GM11168 (cell line): ENCODE data around the gene DLEU7.

Experiments
- in situ Hi-C: fragments of 300-500 bp; cut with MboI; formaldehyde crosslinking; loops from one replicate; pipeline ENCODE4 v1.12.0; 2022; ENCODE audit warnings: low sequenced_read_pairs; ENCODE audit not compliant: unreplicated experiment

The DLEU7 gene

DNA sequence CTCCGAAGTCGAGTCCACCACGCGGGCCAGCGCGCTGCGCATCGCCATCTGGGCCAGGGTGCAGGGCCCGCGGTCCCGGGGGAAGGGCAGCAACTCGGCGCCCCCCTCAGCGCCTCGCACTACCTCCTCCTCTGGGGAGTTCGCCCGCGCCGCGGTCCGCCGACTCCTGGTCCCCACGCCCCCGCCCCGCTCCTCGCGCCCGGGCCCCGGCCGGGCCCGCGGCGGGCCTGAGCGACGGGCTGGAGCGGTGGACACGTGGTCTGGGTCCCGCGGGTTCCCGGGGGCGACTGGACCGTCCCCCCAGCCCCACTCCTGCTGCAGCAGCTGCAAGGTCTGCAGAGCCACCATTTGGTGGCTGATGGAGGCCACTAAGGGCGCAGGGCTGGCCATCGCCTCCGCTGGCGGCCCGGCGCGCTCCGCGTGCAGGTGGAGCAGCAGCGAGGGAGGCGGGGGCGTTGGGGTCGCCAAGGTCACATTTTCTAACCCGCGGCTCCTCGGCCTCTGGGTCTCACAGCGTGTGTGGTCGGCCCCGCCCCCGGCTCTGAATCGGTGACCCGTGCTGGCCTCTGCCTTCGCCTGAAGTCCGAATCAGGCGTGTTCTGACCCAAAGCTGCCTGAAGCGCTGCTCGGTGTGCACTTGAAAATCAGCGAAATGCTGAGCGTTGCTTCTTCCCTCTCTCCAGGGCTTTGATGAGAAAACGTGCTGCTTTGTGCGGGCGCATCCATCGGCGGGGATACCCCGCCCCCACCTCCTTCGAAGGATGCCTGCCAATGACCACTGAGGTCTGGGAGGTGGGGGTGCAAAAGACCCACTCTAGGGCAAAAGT is at the start of gene DLEU7:
Gene DLEU7 (minus strand): TSS at position 436 of the 827 bp plus-strand sequence. CDS start 46 bp downstream, at position 390.
- in situ Hi-C loops = no loop called here

- in situ Hi-C loops = no loop called here
Observed at GRCh38 chr13:50892210-50892944, 48.9 kb upstream of the DLEU7 start.

DNA sequence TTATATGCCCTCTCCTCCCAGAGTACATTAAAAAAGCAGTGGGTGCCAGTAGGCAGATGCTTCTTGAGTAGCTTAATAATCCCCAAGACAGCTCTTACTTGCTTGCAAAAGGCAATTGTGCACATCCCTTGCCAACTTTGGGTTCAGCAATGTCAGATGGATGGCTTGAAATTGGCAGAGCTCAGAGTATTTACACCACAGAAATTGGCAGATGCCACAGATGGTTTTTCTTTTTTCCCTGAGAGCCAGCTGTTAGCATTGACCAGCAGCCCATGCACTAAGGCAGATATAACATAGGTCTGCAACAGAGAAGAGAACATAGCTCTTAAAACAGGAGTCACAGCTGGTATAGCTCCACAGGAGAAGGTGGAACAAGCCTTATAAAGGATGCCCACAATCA is 47.7 kb upstream of the DLEU7 start:
- in situ Hi-C loops = no loop called here

- in situ Hi-C loops = no loop called here
Observed at GRCh38 chr13:50889317-50889716, 45.8 kb upstream of the DLEU7 start.

DNA sequence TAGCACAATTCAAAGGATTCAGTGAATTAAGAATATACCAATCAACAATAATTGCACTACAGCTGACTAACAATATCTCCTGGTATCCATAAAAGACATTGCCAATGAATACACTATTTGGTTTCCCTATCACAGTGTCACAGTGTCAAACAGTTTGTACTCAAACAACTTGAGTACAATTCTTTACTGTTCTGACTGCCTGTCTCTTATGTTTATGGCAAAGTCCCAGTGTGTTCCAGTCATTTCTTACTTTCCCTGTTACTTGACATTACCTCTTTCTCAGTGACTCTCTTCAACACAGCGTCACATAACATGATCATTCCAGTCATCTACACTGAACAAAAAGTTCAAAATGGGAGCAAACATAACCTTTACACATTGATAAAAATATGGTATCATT is 44.9 kb upstream of the DLEU7 start:
- in situ Hi-C loops = no loop called here

GRCh38 chr13:50887151-50887550 is 43.7 kb upstream of the DLEU7 start:
- in situ Hi-C loops = no loop called here

DNA sequence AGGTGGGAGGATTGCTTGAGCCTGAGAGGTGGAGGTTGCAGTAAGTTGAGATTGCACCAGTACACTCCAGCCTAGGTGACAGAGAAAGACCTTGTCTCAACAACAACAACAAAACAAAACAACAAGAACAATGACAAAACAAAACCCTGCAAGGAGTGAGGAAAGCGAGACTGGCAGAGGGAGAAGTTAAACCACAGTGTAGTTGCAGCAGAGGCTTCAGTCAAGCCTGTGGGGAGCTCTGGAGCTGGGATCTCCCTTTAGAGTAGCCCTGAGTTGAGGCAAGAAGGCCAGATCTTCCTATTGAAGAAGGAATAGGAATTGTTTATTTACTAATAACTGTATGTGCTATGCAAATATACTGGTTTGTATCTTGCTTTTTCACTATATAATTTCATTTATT is 40.8 kb upstream of the DLEU7 start:
- in situ Hi-C loops = no loop called here

DNA sequence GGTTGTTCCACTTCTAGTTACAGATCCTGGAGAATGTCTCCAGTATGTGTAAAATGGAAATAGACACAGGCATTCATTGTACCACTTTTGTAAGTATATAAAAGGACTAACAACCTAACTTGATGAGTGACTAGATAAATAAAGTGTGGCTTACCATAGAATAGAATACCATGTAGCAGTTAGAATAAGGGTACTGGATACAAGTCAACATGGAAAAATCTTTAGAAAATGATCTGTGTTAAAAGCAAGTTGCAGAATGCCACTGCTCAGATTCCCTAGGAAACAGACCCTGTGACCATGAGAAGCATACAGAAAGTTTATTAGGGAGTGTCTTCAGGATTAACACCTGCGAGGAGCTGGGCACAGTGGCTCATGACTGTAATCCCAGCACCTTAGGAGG is 40.2 kb upstream of the DLEU7 start:
- in situ Hi-C loops = no loop called here

DNA sequence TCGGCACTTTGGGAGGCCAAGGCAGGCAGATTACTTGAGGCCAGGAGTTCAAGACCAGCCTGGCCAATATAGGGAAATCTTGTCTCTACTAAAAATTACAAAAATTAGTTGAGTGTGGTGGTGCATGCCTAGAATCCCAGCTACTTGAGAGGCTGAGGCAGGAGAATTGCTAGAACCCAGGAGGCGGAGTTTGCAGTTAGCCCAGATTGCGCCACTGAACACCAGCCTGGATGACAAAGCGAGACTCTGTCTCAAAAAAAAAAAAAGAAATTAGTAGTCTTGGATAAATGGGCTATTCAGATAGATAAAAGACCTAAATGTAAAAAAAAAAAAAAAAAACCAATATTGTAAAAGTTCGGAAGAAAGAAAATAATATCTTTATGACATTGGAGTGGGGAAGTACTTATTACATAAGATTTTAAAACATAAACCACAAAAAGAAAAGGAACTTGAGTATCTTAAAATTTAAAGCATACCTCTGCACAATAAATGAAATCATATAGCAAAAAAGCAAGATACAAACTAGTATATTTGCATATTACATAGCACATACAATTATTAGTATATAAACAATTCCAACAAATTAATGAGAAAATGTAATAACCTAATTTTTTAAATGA is 39.4 kb upstream of the DLEU7 start:
- in situ Hi-C loops = no loop called here

GRCh38 chr13:50873991-50874390 is 30.5 kb upstream of the DLEU7 start:
- in situ Hi-C loops = no loop called here

GRCh38 chr13:50873467-50873866 is 30.0 kb upstream of the DLEU7 start:
- in situ Hi-C loops = no loop called here

DNA sequence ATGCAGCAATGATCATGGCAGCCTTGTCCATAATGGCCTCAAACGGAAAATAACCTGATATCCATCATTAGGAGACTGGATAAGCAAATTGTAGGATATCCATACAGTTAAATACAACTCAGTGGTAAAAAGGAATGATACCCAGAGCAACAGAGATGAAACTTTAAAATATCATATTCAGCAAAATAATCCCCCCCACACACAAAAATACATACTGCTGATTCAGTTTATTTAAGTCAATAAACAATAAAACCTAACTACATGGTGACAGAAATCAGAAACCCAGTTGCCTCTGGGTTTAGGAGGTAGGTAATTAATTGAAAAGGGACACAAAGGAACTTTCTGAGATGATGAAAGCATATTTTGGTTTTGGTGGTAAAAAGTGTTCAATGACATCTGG is 27.9 kb upstream of the DLEU7 start:
- in situ Hi-C loops = no loop called here

DNA sequence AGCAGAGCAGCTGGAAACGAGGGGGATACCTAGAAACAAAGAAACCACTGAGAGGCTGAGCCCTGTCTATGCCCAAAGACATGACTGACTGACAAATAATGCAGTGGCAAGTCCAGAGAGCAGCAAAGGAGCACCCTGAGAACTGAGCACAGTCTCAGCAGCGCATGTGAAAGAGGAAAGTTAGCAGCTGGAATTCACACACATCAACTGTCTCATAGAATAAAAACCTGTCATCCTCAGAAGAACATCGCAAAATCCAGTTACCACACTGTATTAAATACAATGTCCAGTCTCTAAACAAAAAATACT is 24.1 kb upstream of the DLEU7 start:
- in situ Hi-C loops = no loop called here

DNA sequence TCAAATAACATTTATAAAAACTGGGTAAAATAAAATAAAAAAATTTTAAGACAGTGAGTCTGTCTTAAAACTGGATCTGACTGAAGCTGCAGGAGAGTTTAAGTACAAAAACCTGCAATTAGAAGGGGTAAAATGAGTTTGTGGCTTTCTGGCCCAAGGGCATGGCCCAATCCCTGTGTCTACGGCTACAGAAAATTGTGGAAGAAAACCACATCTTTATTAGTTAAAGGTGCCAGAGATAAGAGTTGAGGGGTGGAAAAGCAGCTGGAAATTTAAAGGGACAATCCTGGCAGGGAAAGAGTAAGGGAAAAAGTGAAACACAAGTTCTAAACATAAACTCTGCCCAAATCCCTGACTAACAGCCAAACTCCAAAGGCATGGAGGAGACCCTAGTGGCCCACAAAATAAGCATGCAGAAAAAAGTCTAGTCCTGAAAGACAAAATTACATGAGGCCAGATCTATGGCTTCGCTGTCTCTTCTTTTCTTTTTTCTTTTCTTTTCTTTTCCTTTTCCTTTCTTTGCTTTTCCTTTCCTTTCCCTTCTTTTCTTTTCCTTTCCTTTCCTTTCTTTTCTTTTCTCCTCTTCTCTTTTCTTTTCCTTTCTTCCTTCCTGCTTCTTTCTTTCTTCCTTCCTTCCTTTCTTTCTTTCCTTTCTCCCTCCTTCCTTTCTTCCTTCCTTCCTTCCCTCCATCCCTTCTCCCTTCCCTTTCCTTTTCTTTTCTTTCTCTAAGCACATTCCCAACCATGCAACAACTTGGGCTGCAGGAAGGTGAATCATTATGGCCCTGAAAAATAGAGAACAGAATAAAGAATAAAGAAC is 23.5 kb upstream of the DLEU7 start:
- in situ Hi-C loops = no loop called here

DNA sequence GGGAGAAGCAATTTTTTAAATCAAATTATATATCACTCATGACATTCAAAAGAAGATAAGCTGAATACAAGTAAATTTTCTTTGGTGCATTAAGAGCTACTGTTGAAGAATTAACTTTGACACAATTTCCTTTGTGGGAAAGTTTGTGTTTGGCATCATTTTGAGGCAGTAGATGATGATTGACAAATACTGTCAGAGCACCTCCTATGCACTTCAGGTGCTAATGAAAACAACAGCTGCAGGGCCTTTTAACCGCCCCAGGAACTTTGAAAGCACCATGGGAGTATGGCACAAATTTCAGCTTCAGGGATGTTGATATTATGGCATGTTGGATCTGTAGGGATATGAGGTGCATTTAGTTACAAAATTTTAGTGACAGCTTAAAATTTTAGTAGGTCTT is 21.0 kb upstream of the DLEU7 start:
- in situ Hi-C loops = no loop called here

- in situ Hi-C loops = no loop called here
Observed at GRCh38 chr13:50855681-50856080, 12.2 kb upstream of the DLEU7 start.

GRCh38 chr13:50850445-50850844 is 7.0 kb upstream of the DLEU7 start:
- in situ Hi-C loops = no loop called here

DNA sequence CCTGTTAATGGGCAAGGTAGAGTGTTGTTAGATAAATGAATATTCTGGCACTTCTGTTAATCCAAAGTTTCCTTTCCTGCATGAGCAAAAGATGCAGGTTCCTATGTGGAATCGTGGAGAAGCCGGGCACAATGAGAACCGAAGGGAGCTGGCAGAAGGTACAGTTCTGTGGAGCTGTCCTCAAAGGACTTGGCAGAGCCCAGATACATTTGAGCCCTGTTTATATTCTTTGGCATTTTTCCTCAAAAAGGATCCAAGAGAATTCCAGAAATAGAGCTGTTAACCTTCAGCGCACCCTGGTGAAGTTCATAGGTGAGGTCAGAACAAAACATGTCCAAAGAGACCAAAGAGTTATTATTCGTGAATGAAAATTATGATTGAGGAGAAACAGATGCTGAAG is 4.0 kb upstream of the DLEU7 start:
- in situ Hi-C loops = no loop called here

DNA sequence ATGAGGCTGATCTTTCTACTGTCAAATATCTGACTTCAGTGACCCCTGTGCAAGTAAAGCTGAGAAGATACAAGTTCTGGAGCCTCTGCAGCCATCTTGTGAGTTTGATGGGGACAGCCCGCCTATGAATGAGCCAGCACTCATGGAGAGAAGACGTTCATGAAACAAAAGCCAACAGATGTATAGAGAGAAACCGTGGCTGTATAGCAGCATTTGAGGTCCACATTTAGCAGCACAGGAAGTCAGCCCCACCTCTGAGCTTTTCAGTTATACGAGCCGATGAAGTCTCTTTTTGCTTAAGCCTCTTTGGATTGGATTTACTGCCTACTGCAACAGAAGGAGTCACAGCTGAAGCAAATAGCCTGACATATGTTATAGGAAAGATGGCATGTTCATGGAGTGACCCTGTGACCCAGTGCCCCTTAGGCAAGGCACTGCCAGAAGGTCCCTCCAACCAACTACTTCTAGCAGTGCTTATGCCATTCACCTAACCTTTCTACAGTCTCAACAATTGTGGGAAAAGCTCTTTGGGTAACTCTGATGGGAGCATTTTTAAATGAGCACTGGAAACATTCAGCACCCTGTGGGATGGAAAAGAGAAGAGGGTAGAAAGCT is 3.5 kb upstream of the DLEU7 start:
- in situ Hi-C loops = no loop called here

- in situ Hi-C loops = no loop called here
Observed at GRCh38 chr13:50845211-50845610, 1.7 kb upstream of the DLEU7 start.
